CD4-positive, alpha-beta T cell treated with Interleukin-2 at 100 ng/mL for 4 hours (primary cell): ENCODE measurements around the gene KCNK10.

Experiments used
- DNase-seq: peaks from one replicate; pipeline ENCODE4 v3.0.0-alpha.2; 2020; ENCODE audit warnings: low spot score

Gene KCNK10, protein sequence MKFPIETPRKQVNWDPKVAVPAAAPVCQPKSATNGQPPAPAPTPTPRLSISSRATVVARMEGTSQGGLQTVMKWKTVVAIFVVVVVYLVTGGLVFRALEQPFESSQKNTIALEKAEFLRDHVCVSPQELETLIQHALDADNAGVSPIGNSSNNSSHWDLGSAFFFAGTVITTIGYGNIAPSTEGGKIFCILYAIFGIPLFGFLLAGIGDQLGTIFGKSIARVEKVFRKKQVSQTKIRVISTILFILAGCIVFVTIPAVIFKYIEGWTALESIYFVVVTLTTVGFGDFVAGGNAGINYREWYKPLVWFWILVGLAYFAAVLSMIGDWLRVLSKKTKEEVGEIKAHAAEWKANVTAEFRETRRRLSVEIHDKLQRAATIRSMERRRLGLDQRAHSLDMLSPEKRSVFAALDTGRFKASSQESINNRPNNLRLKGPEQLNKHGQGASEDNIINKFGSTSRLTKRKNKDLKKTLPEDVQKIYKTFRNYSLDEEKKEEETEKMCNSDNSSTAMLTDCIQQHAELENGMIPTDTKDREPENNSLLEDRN

DNA sequence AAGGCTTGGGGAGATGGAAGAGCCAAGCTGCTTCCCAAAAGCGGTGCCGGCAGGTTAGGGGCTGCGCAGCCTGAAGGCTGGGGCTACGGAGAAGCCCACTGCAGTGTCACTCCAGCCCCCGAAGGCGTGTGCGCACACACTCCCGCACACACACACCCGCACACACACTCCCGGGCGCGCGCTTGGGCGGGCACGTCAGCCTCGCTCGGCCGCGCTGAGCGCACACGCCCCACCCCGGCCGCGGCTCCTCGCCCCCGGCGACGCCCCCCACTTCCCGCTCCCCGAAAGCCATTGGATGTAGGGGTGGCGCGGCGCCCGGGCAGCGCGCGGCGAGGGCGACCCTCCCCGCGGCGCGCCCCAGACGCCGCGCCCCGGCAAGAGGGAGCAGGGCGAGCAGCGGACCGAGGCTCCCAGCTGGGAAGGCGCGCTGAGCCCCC, at the start of gene KCNK10:
KCNK10 (minus strand) TSS at position 184 of the 437 bp plus-strand sequence. CDS start 471 bp downstream, outside the sequence.
- no peak for DNase-seq

DNA sequence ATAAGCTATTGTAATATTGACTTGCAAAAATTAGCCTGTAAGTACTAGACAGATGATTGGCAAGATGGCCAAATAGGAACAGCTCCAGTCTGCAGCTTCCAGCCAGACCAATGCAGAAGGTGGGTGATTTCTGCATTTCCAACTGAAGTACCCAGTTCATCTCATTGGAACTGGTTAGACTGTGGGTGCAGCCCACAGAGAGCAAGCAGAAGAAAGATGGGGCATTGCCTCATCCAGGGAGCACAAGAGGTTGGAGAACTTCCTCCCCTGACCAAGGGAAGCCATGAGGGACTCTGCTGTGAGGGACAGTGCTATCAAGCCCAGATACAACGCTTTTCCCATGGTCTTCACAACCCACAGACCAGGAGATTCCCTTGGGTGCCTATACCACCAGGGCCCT, 46.4 kb upstream of the KCNK10 start:
- DNase-seq, result no peak

DNA sequence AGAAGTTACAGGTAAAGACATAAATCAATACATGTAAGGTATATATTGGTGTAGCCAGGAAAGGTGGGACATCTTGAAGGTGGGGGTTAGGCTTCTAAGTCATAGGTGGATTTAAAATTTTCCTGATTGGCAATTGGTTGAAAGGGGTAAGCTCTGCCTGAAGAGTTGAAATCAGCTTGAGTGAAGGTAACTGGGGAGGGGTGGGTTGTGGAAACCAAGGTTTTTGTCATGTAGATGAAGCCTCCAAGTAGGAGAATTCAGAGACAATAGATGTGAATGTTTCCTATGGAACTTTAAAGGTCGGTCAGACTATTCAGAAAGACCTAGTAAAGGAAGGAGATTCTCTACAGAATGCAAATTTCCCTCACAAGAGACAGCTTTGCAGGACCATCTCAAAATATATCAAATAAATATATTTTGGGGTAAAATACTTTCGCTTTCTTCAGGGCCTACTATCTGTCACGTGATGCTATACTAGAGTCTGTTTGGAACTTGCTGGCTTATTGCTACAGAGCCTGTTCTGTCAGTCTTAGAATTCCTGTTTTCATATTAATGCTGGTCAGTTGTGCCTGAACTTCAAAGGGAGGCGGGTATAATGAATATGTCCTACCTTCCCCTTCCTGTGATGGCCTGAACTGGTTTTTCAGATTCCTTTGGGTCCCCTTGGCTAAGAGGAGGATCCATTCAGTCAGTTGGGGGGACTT, 41.8 kb upstream of the KCNK10 start:
- DNase-seq, result no peak

DNA sequence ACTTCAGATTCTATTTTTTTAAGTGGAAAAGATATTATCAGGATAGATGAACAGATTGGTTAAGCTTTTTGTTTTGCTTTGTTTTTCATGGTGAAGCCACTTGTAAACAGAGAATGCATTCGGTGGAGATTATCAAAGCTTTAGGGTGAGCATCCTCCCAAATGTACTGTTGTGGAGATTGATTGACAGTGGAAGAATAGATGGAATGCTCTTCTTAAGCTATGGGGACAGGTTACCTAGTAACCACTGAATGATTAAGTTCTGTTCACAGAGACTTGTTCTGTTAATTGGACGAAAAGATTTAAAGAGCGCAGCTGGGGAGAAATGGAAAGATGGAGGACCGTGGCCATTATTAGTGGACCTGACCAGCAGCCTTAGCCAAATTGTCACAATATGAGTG, 40.6 kb upstream of the KCNK10 start:
- DNase-seq, result no peak

DNA sequence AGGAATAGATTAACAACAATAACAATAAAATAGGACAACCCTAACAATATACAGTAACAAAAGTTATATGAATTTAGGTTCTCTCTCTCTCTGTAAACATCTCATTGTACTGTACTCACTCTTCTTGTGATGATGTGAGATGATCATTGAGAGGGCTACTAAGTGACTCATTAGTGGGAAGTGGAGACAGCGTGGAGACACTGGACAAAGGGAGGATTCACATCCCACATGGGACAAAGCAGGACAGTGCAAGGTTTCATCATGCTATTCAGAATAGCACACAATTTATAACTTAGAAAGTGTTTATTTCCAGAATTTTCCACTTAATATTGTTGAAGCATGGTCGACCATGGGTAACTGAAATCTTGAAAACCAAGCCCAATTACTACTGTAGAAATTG, 36.4 kb upstream of the KCNK10 start:
- DNase-seq, result no peak

DNA sequence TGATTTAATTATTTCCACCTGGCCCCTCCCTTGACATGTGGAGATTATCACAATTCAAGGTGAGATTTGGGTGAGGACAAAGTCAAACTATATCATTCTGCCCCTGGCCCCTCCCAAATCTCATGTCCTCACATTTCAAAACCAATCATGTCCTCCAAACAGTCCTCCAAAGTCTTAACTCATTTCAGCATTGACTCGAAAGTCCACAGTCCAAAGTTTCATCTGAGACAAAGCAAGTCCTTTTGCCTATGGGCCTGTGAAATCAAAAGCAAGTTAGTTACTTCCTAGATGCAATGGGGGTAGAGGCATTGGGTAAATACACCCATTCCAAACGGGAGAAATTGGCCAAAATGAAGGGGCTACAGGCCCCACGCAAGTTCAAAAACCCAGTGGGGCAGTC, 31.3 kb upstream of the KCNK10 start:
- DNase-seq, result no peak

DNA sequence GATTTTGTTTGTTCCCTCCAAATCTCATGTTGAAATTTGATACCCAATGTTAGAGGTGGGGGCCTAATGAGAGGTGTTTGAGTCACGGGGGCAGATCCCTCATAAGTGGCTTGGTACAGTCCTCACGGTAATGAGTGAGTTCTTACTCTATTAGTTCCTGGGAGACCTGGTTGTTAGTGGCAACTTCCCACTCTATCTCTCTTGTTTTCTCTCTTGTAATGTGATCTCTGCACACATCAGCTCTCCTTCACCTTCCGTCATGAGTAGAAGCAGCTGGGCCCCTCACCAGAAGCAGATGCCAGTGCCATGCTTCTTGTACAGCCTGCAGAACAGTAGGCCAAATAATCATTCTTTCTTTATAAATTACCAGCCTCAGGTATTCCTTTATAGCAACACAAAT, 29.6 kb upstream of the KCNK10 start:
- no peak for DNase-seq

DNA sequence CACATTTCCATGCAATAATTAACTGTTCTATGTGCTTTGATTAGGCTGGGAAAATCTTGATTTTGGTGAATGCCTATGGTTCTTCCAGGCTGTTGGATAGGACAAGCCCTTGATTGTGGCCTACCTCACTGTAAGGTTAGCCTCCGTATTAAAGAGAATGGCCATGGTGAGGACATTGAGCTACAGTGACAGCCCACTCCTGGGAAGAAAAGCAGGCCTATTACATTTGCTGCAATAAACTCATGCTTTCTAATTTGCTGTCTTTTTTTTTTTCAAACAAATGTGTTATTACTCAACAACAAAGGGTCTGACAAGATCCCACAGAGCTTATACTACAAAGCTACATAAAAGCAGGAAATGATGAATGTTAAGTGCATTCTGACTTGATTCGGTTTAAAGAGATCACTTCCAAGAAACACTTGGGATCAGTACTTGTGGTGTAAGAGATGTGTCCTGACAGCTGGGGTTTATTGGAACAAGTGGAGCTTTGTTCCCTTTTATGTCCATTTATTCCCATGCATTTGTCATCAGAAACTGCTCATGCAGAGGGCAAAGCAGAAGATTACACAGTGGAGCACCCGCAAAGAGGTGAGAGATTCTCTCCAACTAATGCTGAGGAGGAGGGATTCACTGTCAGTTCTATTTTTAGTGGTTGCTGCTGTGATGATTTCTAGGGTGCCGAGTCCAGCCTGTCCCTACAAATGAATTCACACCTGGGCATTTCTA, 29.1 kb upstream of the KCNK10 start:
- DNase-seq, result no peak

DNA sequence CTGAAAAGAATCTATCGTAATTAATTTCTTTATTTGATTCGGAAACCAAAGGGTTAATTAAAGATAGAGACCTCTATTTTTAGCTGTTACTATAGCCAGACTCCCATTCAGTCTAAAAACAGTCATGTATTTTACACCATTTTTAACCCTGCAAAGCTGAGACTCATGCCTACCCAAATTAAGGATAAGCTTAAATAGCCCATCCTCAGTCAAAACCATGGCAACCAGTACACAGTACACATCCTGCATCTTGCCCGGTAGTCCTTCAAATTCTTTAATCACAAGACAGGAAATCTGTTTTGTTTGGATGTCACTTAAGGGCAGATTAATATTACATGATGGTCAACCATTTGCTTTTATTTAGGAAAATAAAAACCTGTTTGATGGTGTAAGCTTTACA, 25.5 kb upstream of the KCNK10 start:
- DNase-seq, result no peak

DNA sequence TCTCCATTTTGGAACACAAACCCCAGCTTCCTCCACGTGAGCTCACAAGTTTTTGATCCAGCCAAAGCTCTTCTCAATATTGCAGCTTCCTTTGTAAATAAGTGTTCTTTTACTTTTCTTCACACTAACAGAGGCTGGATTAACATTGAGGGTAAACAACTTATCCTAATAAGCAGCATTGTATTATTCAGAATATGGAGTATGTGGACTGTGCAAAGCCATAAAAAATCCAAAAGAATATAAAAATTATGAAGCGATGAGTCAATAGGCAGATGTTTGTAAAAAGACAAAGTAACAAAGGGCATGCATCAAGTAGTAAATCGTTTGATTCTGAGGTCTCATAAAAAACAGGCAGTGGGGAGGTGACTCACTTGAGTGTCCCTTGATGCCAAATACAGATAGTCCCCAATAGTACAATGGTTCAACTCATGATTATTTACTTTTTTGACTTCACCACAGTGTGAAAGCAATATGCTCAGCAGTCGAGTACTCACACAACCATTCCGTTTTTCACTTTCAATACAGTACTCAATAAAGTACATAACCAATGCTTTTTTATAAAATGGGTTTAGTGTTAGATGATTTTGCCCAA, 23.1 kb upstream of the KCNK10 start:
- no peak for DNase-seq

DNA sequence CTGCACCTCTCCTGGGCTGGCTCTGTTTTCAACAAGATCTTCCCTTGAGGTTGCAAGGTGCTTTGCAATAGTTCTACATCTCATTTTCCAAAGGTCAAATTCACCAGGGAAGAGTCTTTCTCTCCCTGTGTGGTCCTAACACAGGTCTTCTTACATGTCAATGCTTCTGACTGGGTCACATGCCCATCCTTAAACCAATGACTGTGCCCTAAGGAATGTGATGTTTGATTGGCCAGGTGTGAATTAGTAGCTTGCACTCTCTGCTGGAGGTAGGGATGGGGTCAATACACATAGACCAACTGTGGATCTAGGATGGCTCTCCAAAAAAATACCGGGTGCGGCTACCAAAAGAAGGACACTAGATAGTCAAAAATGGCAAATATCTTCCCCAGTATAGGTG, 19.9 kb upstream of the KCNK10 start:
- DNase-seq, result no peak

DNA sequence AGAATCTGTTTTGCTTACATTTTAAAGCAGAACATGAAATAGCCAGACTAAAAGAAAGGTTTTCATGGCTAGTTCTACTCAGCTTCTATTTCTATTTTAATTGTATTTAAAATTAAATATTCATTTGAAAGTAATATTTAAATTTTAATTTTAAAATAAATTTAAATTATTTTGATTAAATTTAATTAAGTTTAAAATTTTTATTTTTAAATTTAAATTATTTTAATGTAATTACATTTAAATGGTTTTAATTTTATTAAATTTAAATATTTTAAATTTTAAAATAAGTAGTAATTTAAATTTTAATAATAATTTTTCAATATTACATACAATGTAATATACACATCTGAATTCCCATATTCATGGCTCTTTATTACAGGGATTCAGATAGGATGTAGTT, 17.3 kb upstream of the KCNK10 start:
- no peak for DNase-seq

DNA sequence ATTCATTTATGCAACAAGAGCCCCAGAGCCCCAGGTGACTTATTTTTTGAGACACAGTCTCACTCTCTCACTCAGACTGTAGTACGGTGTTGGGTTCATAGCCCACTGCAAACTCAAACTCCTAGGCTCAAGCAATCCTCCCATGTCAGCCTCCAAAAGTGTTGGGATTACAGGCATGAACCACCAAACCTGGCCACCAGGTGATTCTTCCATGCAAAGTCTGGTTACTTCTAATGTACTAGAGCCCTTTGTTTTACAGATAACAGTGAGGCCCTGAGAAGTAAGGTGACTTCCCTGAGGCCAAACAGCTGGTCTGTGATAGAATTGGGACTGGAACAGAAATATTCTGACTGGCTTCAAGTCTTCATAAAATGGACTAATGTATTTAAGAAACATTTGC, 10.0 kb upstream of the KCNK10 start:
- no peak for DNase-seq

DNA sequence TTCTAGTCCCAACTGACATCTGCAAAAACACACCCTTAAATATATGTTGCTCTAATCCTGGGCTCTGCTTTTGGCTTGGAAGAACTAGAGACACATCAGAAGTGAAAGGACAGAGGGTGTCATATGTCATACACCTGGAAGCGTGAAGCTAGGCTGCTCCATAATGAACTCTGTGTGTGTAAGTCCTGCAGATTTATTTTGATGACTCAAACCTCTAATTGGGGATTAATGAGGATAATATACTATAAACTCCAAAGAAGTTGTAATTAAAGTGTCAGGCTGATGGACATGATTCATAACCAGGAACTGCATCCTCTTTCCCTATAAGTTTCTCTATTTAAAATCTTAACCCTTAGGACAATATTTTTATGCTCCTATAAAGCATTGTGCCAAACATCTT, 4.4 kb upstream of the KCNK10 start:
- DNase-seq, result no peak

DNA sequence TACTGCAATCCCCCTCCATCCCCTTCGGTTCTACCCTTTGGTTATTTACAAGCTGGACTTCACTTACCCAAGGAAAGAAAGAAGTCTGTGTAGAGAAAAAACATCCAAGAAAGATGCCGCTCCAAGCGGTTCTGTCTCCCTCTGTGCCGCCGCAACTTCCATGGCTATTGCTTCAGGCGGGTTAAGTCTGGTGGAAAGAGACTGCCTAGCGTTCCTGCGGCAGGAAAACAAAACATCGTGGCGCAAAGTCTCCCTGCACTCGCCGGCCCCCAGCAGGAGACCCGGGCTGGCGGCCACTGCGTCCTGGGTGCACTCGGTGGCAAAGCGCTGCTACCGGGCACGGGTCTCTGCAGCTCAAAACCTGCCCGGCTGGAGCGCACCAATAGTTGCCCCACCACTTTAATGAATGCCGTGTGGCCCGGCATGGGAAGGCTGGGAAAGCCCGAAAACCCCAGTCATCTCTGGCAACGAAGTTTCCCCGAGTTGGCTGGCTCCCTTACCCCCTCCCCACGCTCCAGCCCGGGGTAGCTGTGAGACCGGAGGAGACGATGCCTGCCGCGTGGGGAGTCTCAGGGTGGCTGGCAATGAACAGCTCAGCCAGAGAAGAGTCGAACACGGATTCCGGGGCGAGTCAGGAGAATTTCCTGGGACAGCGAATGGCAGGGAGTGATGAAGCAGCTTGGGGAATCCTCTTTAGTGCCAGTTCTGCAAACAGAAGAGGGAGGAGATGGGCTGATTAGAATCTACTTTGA, 3.5 kb upstream of the KCNK10 start:
- DNase-seq, result no peak

DNA sequence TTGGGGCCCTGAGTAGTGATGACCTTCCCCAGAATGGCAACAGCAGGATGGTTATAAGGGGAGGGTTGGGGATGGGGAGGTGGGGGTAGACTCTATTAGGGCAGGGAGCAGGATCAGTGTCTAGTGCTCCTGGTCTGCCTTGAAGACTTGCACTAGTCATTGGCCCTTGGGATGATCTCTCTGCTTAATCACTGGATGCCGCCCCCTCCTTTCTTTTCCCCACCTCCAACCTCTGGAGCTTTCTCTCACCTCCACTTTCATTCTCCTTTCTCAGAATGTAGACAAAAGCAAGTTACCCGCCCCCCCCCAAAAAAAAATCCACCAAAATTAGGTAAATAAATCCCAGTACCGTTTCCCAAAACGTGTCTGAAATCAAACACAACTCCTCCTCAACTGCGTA, 2.8 kb upstream of the KCNK10 start:
- no peak for DNase-seq

DNA sequence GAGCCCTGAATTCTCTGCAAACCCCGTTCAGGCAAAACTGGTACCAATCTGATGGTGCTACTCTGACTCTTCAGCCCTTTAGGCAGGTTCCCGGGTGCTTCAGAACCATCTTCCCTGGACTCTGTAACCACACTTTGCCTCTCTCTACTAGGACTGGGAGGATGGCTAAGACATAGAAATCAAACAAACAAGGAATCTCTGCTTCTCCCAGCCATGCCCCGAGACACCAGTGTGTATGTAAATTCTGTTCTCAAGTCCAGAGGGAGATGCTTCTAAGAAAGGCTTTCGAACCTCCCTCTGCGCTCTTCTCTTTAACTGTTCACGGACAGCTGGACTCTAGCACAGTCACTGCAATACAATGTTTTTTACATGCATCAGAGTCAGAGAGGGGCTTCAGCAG, 1.9 kb upstream of the KCNK10 start:
- DNase-seq, result no peak

DNA sequence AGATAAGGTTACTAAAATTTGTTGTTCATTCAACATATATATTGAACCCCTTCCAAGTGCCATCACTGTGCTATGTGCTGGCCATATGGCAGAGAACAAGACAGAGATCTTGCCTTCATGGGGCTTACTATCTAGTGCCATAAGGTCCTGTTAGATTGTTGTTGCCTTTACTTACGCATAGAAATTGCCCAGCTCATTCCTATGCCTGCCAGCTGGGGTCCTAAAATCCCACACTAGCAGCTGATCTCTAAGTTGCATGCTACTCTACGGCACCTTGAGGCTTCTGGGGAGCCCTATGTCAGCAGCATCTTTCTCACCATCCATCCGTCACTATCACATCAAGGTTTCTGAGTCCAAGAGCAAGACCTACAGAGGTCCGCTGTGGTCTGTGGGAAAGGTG, 1.4 kb upstream of the KCNK10 start:
- DNase-seq, result no peak

DNA sequence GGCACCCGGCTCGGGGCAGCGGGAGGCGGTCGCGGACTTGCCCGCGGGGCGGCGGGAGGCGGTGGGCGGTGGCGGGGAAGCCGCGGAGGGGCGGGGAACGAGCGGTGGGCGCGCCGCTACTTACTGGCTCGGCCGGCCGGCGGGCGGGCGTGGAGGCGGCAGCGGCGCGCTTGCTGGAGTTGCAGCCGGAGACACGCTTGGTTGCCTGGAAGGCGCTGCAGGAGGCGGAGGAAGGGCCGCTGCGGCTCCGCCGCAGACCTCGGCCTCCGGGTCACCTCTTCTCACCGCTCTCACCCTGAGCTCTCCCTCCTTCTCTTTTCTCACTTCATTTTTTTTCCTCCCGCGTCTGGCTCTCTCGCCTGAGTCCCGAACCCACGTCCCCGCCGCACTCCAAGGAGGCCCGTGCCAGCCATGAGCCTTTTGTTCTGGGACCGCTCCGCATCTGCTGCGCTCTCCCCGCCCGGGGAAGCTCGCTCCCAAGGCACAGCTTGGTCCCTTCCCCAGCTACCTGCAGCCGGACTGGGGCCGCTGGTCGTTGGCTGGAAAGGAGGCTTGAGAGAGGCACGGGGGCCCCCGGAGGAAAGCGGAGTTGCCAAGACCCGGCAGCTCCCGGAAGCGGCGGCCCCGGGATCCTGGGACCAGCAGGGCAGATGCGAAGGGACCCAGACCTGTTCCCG, 592 bp upstream of the KCNK10 start:
- no peak for DNase-seq

DNA sequence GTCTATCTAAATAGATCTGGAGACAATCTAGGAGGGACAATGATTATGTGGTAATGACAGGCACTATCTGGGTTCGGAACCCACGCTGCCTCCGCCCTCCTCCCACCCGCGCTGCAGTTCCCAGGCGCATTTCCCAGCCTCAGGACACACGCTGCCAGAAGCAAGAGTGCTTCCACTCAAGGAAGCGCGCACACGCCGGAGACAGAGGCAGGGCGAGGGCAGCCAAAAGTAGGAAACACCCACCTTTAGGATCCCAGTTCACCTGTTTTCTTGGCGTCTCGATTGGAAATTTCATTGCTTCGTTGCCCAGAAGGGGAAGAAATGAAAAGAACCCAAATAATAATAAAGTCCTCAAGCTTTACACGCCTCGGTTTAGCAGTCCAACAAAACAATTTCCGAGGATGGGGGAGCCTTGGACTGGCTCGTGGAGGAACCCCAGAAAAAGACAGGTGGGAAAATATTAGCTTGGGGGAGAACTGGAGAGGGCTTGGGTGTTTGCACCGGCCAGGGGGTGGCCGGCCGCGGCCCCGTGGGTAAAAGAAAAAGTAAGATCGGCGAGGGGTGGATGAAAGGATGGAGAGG, 474 bp downstream of the KCNK10 start:
- no peak for DNase-seq
